SU-DHL-6 (cell line): ENCODE data around the gene MXI1.

Experiments used
- H2AFZ ChIP-seq: fragments of 200-600 bp; sonication (generic); 2 replicates; pipeline ENCODE4 v1.6.1; 2014; ENCODE audit warnings: low read depth, mild to moderate bottlenecking, moderate library complexity, mixed read lengths, antibody characterized with exemption, low read length; ENCODE audit not compliant: severe bottlenecking
- H3F3A ChIP-seq: fragments of 200-600 bp; shearing (Covaris generic); 2 replicates; pipeline ENCODE4 v1.6.0; 2016; ENCODE audit warnings: antibody characterized with exemption, mild to moderate bottlenecking; ENCODE audit not compliant: insufficient read depth
- H3K27ac ChIP-seq: fragments of 200-600 bp; sonication (generic); 2 replicates; pipeline ENCODE4 v1.5.1; 2016; ENCODE audit warnings: low read depth, mild to moderate bottlenecking, low read length, moderate library complexity, mixed read lengths
- H3K27me3 ChIP-seq: fragments of 200-600 bp; sonication (generic), shearing (Covaris generic); 2 replicates; pipeline ENCODE4 v1.6.0; 2014; ENCODE audit warnings: mild to moderate bottlenecking, low read length
- H3K36me3 ChIP-seq: fragments of 200-600 bp; sonication (generic); 2 replicates; pipeline ENCODE4 v1.6.1; 2014; ENCODE audit warnings: mild to moderate bottlenecking, low read length, mixed read lengths
- H3K4me2 ChIP-seq: fragments of 300-600, 200-600 bp; shearing (Covaris generic), sonication (generic); 2 replicates; pipeline ENCODE4 v1.6.0; 2014; ENCODE audit warnings: low read length, low read depth, mild to moderate bottlenecking; ENCODE audit not compliant: poor library complexity, severe bottlenecking
- H3K4me3 ChIP-seq: fragments of 200-600 bp; sonication (generic); 2 replicates; pipeline ENCODE4 v1.5.1; 2014; ENCODE audit warnings: antibody characterized with exemption, low read length, mild to moderate bottlenecking, mixed read lengths; ENCODE audit not compliant: insufficient read depth, poor library complexity, severe bottlenecking
- H3K79me2 ChIP-seq: fragments of 200-600 bp; sonication (generic); 2 replicates; pipeline ENCODE4 v1.6.1; 2014; ENCODE audit warnings: mild to moderate bottlenecking, low read length, moderate library complexity; ENCODE audit not compliant: insufficient read depth
- H3K9ac ChIP-seq: fragments of 200-600 bp; sonication (generic); 2 replicates; pipeline ENCODE4 v1.7.0; 2014; ENCODE audit warnings: mild to moderate bottlenecking, low read length
- H3K9me2 ChIP-seq: fragments of 200-600 bp; sonication (generic); replicated peaks from 2 replicates; pipeline ENCODE4 v1.6.1; 2014; ENCODE audit warnings: low read length; ENCODE audit not compliant: insufficient read depth
- H3K9me3 ChIP-seq: fragments of 200-600 bp; sonication (generic); 2 replicates; pipeline ENCODE4 v1.6.1; 2014; ENCODE audit warnings: low read length, mixed read lengths; ENCODE audit not compliant: insufficient read depth
- H4K20me1 ChIP-seq: fragments of 200-600 bp; sonication (generic); 2 replicates; pipeline ENCODE4 v1.6.1; 2014; ENCODE audit warnings: low read depth, mild to moderate bottlenecking, antibody characterized with exemption, low read length, moderate library complexity, mixed read lengths
- CTCF ChIP-seq: fragments of 200-600 bp; sonication (generic); IDR thresholded peaks from one replicate; pipeline ENCODE4 v1.5.1; 2017; ENCODE audit warnings: antibody characterized with exemption, mild to moderate bottlenecking, low read length, moderate library complexity; ENCODE audit not compliant: insufficient read depth, poor library complexity, severe bottlenecking
- EZH2phosphoT487 ChIP-seq: fragments of 200-600 bp; sonication (generic), shearing (Covaris generic); conservative IDR thresholded peaks from 2 replicates; pipeline ENCODE4 v1.6.1; 2018; ENCODE audit warnings: mild to moderate bottlenecking, antibody characterized with exemption, low read length, moderate library complexity, mixed read lengths

MXI1 gene

GRCh38 chr10:110304394-110304779, 97.0 kb downstream of the MXI1 start:
- H3K4me3 ChIP-seq: peak overlapping the region; percentile 91
- H3K27me3 ChIP-seq: no peaks in the 10 kb centered on the region
- peak overlapping the region; percentile 95 for H3K4me2 ChIP-seq
- H3K9me2 ChIP-seq: no peaks in the 10 kb centered on the region
- H3K9me3 ChIP-seq: no peaks in the 10 kb centered on the region
- TF ChIP-seq CTCF (no peak), EZH2phosphoT487 (no peak)
- H3K79me2 ChIP-seq: peaks cover 52% of the 10 kb centered on the region
- H3K36me3 ChIP-seq: peaks cover 39% of the 10 kb centered on the region
- peaks cover 22% of the 10 kb centered on the region for H4K20me1 ChIP-seq
- H3F3A ChIP-seq: peaks cover 18% of the 10 kb centered on the region
- H3K9ac ChIP-seq: peak overlapping the region; percentile 96
- peak overlapping the region; percentile 87 for H2AFZ ChIP-seq
- peak overlapping the region; percentile 68 for H3K27ac ChIP-seq

GRCh38 chr10:110304780-110305421, 97.5 kb downstream of the MXI1 start, which contains the start of gene SMNDC1:
Gene SMNDC1 (minus strand): TSS chr10:110304920. CDS start chr10:110303587, 1,333 bp downstream.
- Histone ChIP-seq H3F3A (peaks cover 18% of the 10 kb centered on the region), H3K79me2 (peaks cover 47% of the 10 kb centered on the region), H3K4me2 (peak within 1 kb of the TSS; percentile 95), H3K27me3 (no peaks in the 10 kb centered on the region), H4K20me1 (peaks cover 22% of the 10 kb centered on the region), H3K4me3 (peak within 1 kb of the TSS; percentile 91), H3K36me3 (peaks cover 33% of the 10 kb centered on the region), H2AFZ (peak within 1 kb of the TSS; percentile 87), H3K9me2 (no peaks in the 10 kb centered on the region), H3K9me3 (no peaks in the 10 kb centered on the region), H3K9ac (peak within 1 kb of the TSS; percentile 96), H3K27ac (peak within 1 kb of the TSS; percentile 68)
- TF ChIP-seq CTCF: no peak
- TF ChIP-seq EZH2phosphoT487: no peak

- Histone ChIP-seq H3K4me2 (peak overlapping the region; percentile 95), H4K20me1 (peaks cover 14% of the 10 kb centered on the region), H3K9me3 (no peaks in the 10 kb centered on the region), H3K27me3 (no peaks in the 10 kb centered on the region), H3K9me2 (no peaks in the 10 kb centered on the region), H2AFZ (peak overlapping the region; percentile 88), H3K27ac (peak overlapping the region; percentile 68; the same call in 1 of the 2 replicates), H3K9ac (peak overlapping the region; percentile 96), H3K36me3 (peaks cover 23% of the 10 kb centered on the region), H3K4me3 (no peak overlapping the region), H3K79me2 (peaks cover 37% of the 10 kb centered on the region), H3F3A (peaks cover 18% of the 10 kb centered on the region)
- TF ChIP-seq CTCF (peak; percentile 54), EZH2phosphoT487 (no peak)
Measured at GRCh38 chr10:110305767-110306451, 98.5 kb downstream of the MXI1 start.
